NCI-H1694 treated with DMSO at 0.1 percent for 48 hours (cell line): ENCODE results near the gene EPS8.

ENCODE experiments used
- DNase-seq: peaks from one replicate; lab custom pipeline; 2025; lab: John Stamatoyannopoulos, UW

Gene EPS8

GRCh38 chr12:15717940-15718567 is 71.1 kb downstream of the EPS8 start:
- DNase-seq: no peak

- DNase-seq: no peak
These were observed 72.6 kb downstream of the EPS8 start for GRCh38 chr12:15716581-15716980.

GRCh38 chr12:15714256-15714655 is 74.9 kb downstream of the EPS8 start:
- DNase-seq: no peak

- no peak for DNase-seq
These were observed 76.1 kb downstream of the EPS8 start for GRCh38 chr12:15712823-15713660.

GRCh38 chr12:15712160-15712559 is 77.0 kb downstream of the EPS8 start:
- DNase-seq: no peak

- no peak for DNase-seq
These were observed 78.2 kb downstream of the EPS8 start for GRCh38 chr12:15710860-15711510.

GRCh38 chr12:15709551-15709950 is 79.6 kb downstream of the EPS8 start:
- no peak for DNase-seq

- no peak for DNase-seq
These were observed 80.7 kb downstream of the EPS8 start for GRCh38 chr12:15708396-15709076.

GRCh38 chr12:15707516-15708199 is 81.5 kb downstream of the EPS8 start:
- no peak for DNase-seq

GRCh38 chr12:15706010-15706676 is 83.0 kb downstream of the EPS8 start:
- DNase-seq: no peak

- no peak for DNase-seq
These were observed 83.6 kb downstream of the EPS8 start for GRCh38 chr12:15705606-15706005.

GRCh38 chr12:15702276-15702675 is 86.9 kb downstream of the EPS8 start:
- DNase-seq: no peak

GRCh38 chr12:15701631-15702156 is 87.5 kb downstream of the EPS8 start:
- DNase-seq: no peak

- DNase-seq: no peak
These were observed 88.0 kb downstream of the EPS8 start for GRCh38 chr12:15701206-15701605.

GRCh38 chr12:15700595-15700994 is 88.6 kb downstream of the EPS8 start:
- no peak for DNase-seq

GRCh38 chr12:15699886-15700285 is 89.3 kb downstream of the EPS8 start:
- DNase-seq: no peak

GRCh38 chr12:15698377-15698871 is 90.8 kb downstream of the EPS8 start:
- DNase-seq: no peak

- no peak for DNase-seq
These were observed 92.0 kb downstream of the EPS8 start for GRCh38 chr12:15697201-15697600.

GRCh38 chr12:15693228-15693911 is 95.8 kb downstream of the EPS8 start:
- DNase-seq: no peak

- DNase-seq: no peak
These were observed 97.8 kb downstream of the EPS8 start for GRCh38 chr12:15691388-15691787.
